Measurements from ENCODE around the gene MSH6.
"Not testable (repeated sequence)": the region's sequence is repeated elsewhere in the genome, so short reads cannot be mapped to it uniquely, and the experiment has no call there.

Gene MSH6

GRCh38 chr2:47844162-47844561, 61.2 kb downstream of the MSH6 start:
- DNase-seq, result no peak

GRCh38 chr2:47849368-47849767, 66.4 kb downstream of the MSH6 start:
- DNase-seq, result no peak

- no peak for DNase-seq
Measured at GRCh38 chr2:47850198-47850597, 67.3 kb downstream of the MSH6 start.

- DNase-seq, result not testable (repeated sequence)
Measured at GRCh38 chr2:47853067-47853777, 70.3 kb downstream of the MSH6 start.

Measured in RPMI8226 (cell line).